Measurements from ENCODE around the gene ESF1.

The ESF1 gene

GRCh38 chr20:13753436-13754036 is 31.2 kb downstream of the ESF1 start:
- no peak overlapping the region for H3K27ac ChIP-seq (ENCODE audit: extremely low read depth, low read depth, low read length)
- ChIA-PET POLR2A (no interaction called here), CTCF (interaction anchor here (0.7 to 1.4 kb wide), 2 partner anchors 18 to 69 kb away, joined by 4 read pairs; no protein-coding TSS in a partner anchor)
- H3K36me3 ChIP-seq (ENCODE audit: control insufficient read depth in 2 of 2, insufficient read depth in 1 of 2, low read length in 2 of 2), result peaks cover 0 to 56% of the 10 kb centered on the region in 2 experiments
- H3K4me1 ChIP-seq (ENCODE audit: control insufficient read depth, insufficient read depth, low read length), result no peaks in the 10 kb centered on the region
- H3K9me3 ChIP-seq (ENCODE audit: control insufficient read depth, insufficient read depth, low read depth, low read length), result no peaks in the 10 kb centered on the region
- no peak overlapping the region for H3K4me3 ChIP-seq (ENCODE audit: low read depth, low read length)
- TF ChIP-seq ZNF544 (tag by site-specific recombination; IDR thresholded peaks at IDR 0.05), result no peak
- TF ChIP-seq CTCF (tag by site-specific recombination; IDR thresholded peaks at IDR 0.05), result no peak
- TF ChIP-seq ZNF23 (tag by site-specific recombination; IDR thresholded peaks at IDR 0.05; ENCODE audit: borderline replicate concordance), result no peak
- no peak for TF ChIP-seq ZNF140 (tag by site-specific recombination; IDR thresholded peaks at IDR 0.05)

- Histone ChIP-seq H3K27ac (ENCODE audit: extremely low read depth, low read depth, low read length) (no peak overlapping the region), H3K4me1 (ENCODE audit: control insufficient read depth, insufficient read depth, low read length) (no peaks in the 10 kb centered on the region), H3K36me3 (ENCODE audit: control insufficient read depth in 2 of 2, insufficient read depth in 1 of 2, low read length in 2 of 2) (peaks cover 0 to 31% of the 10 kb centered on the region in 2 experiments; a peak in 2 of 3 replicates), H3K9me3 (ENCODE audit: control insufficient read depth, insufficient read depth, low read depth, low read length) (no peaks in the 10 kb centered on the region), H3K4me3 (ENCODE audit: low read depth, low read length) (no peak overlapping the region)
- TF ChIP-seq ZNF175 (tag by site-specific recombination; IDR thresholded peaks at IDR 0.05) (no peak), ZNF544 (tag by site-specific recombination; IDR thresholded peaks at IDR 0.05) (no peak), ZNF658 (tag by site-specific recombination; IDR thresholded peaks at IDR 0.05) (no peak), ZNF843 (tag by site-specific recombination; IDR thresholded peaks at IDR 0.05) (no peak), ZBTB17 (tag by site-specific recombination; IDR thresholded peaks at IDR 0.05) (no peak), ZNF600 (tag by site-specific recombination; IDR thresholded peaks at IDR 0.05) (no peak), ZSCAN4 (tag by site-specific recombination; IDR thresholded peaks at IDR 0.05) (no peak), ZNF121 (tag by site-specific recombination; IDR thresholded peaks at IDR 0.05) (no peak), BCL6B (tag by site-specific recombination; IDR thresholded peaks at IDR 0.05) (no peak), ZBTB21 (tag by site-specific recombination; IDR thresholded peaks at IDR 0.05) (no peak), TRIM28 (IDR thresholded peaks at IDR 0.05; ENCODE audit: borderline replicate concordance, low read length) (no peak), SCRT1 (tag by site-specific recombination; IDR thresholded peaks at IDR 0.05; ENCODE audit: borderline replicate concordance) (no peak), GLI2 (tag by site-specific recombination; IDR thresholded peaks at IDR 0.05; ENCODE audit: borderline replicate concordance, low read depth) (no peak), SALL2 (tag by site-specific recombination; IDR thresholded peaks at IDR 0.05; ENCODE audit: borderline replicate concordance) (no peak), ZNF837 (tag by site-specific recombination; IDR thresholded peaks at IDR 0.05) (no peak), ZNF701 (tag by site-specific recombination; IDR thresholded peaks at IDR 0.05) (no peak)
- ChIA-PET POLR2A (no interaction called here), CTCF (no interaction called here)
These were observed 34.9 kb downstream of the ESF1 start for GRCh38 chr20:13749811-13750210.
